Measurements from ENCODE around the gene PIGQ.

Gene PIGQ

GRCh38 chr16:589658-590187, 20.0 kb downstream of the PIGQ start, which contains the start of gene RAB40C:
RAB40C (plus strand) TSS chr16:590066; CDS start chr16:590292, 226 bp downstream.
- H3K27ac ChIP-seq, result peak within 1 kb of the TSS; percentile 94
- no peak for TF ChIP-seq CTCF (conservative IDR thresholded peaks at IDR 0.05)

GRCh38 chr16:590188-590814, 20.5 kb downstream of the PIGQ start:
- 0 out of 2 replicates have a peak, but pooled peaks have one; percentile 6 for TF ChIP-seq CTCF (conservative IDR thresholded peaks at IDR 0.05)
- H3K27ac ChIP-seq, result peak overlapping the region; percentile 94

- no peak for TF ChIP-seq CTCF (conservative IDR thresholded peaks at IDR 0.05)
- H3K27ac ChIP-seq, result peak overlapping the region; percentile 94
Measured at GRCh38 chr16:590815-591200, 21.0 kb downstream of the PIGQ start.

GRCh38 chr16:591231-591630, 21.5 kb downstream of the PIGQ start:
- no peak for TF ChIP-seq CTCF (conservative IDR thresholded peaks at IDR 0.05)
- H3K27ac ChIP-seq, result peak overlapping the region; percentile 76; the same call in 1 of the 2 replicates

- H3K27ac ChIP-seq, result peak overlapping the region; percentile 76
- TF ChIP-seq CTCF (conservative IDR thresholded peaks at IDR 0.05), result no peak
Measured at GRCh38 chr16:591892-592517, 22.2 kb downstream of the PIGQ start.

- TF ChIP-seq CTCF (conservative IDR thresholded peaks at IDR 0.05), result no peak
- peak overlapping the region; percentile 76 for H3K27ac ChIP-seq
Measured at GRCh38 chr16:592518-593306, 22.9 kb downstream of the PIGQ start.

GRCh38 chr16:593406-593805, 23.6 kb downstream of the PIGQ start:
- TF ChIP-seq CTCF (conservative IDR thresholded peaks at IDR 0.05), result no peak
- H3K27ac ChIP-seq, result peak overlapping the region; percentile 76

Measured in VCaP (cell line).